Peyer's patch (tissue), 4 donors: ENCODE data around the gene ASCL3.

Experiments used
- CTCF ChIP-seq, 6 experiments: fragments of 450-650 bp in 4 of 6; fragments of 200-600 bp in 2 of 6; sonication (generic) in 1 of 6; IDR thresholded peaks; one replicate each; pipeline ENCODE4 v1.5.1; 2017 to 2019; ENCODE audit warnings: antibody characterized with exemption in 6 of 6, mild to moderate bottlenecking in 3 of 6, moderate library complexity in 1 of 6
- POLR2A ChIP-seq, 2 donors: fragments of 450-650 bp; IDR thresholded peaks; one replicate each; pipeline ENCODE4 v1.5.1; 2017; ENCODE audit warnings: antibody characterized with exemption in 2 of 2, mild to moderate bottlenecking in 2 of 2, moderate library complexity in 2 of 2

GRCh38 chr11:8983552-8983951, 40.7 kb upstream of the ASCL3 start:
- no peak for TF ChIP-seq CTCF (IDR thresholded peaks at IDR 0.05)
- TF ChIP-seq POLR2A (IDR thresholded peaks at IDR 0.05): no peak
